BE2C (cell line): ENCODE results near the gene PHF21A.

Experiments
- DNase-seq: peaks from one replicate; pipeline ENCODE4 v3.0.0-alpha.2; 2020
- H3K27me3 ChIP-seq: fragments of 250-450 bp; sonication (Bioruptor Pico); 2 replicates; pipeline ENCODE4 v1.5.1; 2020; ENCODE audit warnings: mild to moderate bottlenecking
- H3K36me3 ChIP-seq: fragments of 250-450 bp; sonication (Bioruptor Pico); 2 replicates; pipeline ENCODE4 v1.5.1; 2020; ENCODE audit warnings: mild to moderate bottlenecking
- H3K4me1 ChIP-seq: fragments of 250-450 bp; sonication (Bioruptor Pico); 2 replicates; pipeline ENCODE4 v1.5.1; 2020
- H3K4me3 ChIP-seq: 2 replicates; pipeline ENCODE4 v1.5.1; 2011; ENCODE audit warnings: low read depth, low read length
- H3K9me3 ChIP-seq: fragments of 250-450 bp; sonication (Bioruptor Pico); 2 replicates; pipeline ENCODE4 v1.5.1; 2020
- CTCF ChIP-seq: IDR thresholded peaks from 2 replicates; pipeline ENCODE4 v1.5.1; 2012; ENCODE audit warnings: mild to moderate bottlenecking, low read depth, low read length

The PHF21A gene

GRCh38 chr11:46066335-46066734, 54.9 kb downstream of the PHF21A start:
- H3K4me1 ChIP-seq: no peaks in the 10 kb centered on the region
- H3K27me3 ChIP-seq: no peaks in the 10 kb centered on the region
- H3K4me3 ChIP-seq: no peak overlapping the region
- no peaks in the 10 kb centered on the region for H3K36me3 ChIP-seq
- TF ChIP-seq CTCF: no peak
- H3K9me3 ChIP-seq: no peaks in the 10 kb centered on the region
- DNase-seq: no peak

DNA sequence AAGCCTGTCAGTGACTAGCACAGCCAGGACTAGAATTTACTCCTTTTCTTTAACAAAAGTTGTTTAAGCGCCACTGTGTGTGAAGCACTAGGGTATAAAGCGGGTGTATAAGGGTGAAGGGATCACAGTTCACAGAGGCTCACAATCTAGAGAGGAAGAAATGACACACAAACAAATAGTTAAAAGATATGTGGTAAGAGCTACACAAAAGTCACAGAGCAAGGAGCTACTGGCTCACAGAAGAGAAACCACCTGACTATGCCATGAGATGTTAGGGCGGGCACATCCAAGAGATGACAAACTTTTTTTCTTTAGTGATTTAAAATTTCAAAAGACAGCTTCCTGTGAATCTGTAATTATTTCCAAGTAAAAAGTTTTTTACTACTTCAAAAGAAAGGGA, 55.6 kb downstream of the PHF21A start:
- no peaks in the 10 kb centered on the region for H3K4me1 ChIP-seq
- no peaks in the 10 kb centered on the region for H3K36me3 ChIP-seq
- no peak for DNase-seq
- H3K4me3 ChIP-seq: no peak overlapping the region
- no peaks in the 10 kb centered on the region for H3K9me3 ChIP-seq
- no peak for TF ChIP-seq CTCF
- H3K27me3 ChIP-seq: no peaks in the 10 kb centered on the region

- DNase-seq: no peak
- no peaks in the 10 kb centered on the region for H3K27me3 ChIP-seq
- H3K4me1 ChIP-seq: no peaks in the 10 kb centered on the region
- TF ChIP-seq CTCF: no peak
- no peaks in the 10 kb centered on the region for H3K9me3 ChIP-seq
- H3K4me3 ChIP-seq: no peak overlapping the region
- H3K36me3 ChIP-seq: no peaks in the 10 kb centered on the region
These were observed 57.0 kb downstream of the PHF21A start for GRCh38 chr11:46064221-46064620.

- no peak for DNase-seq
- Histone ChIP-seq H3K4me1 (no peaks in the 10 kb centered on the region), H3K4me3 (no peak overlapping the region), H3K9me3 (no peaks in the 10 kb centered on the region), H3K36me3 (no peaks in the 10 kb centered on the region), H3K27me3 (no peaks in the 10 kb centered on the region)
- TF ChIP-seq CTCF: no peak
These were observed 58.1 kb downstream of the PHF21A start for GRCh38 chr11:46063138-46063537.

DNA sequence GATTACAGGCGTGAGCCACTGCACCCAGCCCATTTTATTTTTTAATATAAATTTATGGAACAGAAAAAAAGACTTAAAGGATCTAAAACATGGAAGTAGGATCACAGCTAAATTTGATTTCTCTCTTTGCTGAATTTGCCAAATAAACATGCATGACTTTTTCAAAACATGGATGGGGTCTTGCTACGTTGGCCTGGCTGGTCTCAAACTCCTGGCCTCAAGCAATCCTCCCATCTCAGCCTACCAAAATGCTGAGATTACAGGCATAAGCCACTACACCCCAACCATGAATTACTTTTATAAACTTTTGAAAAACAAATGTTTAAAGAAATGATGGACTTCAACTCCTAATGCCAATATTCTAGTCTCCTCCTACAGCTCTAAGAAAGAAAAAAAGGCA, 61.2 kb downstream of the PHF21A start:
- Histone ChIP-seq H3K9me3 (no peaks in the 10 kb centered on the region), H3K4me1 (no peaks in the 10 kb centered on the region), H3K4me3 (no peak overlapping the region), H3K27me3 (no peaks in the 10 kb centered on the region), H3K36me3 (no peaks in the 10 kb centered on the region)
- no peak for DNase-seq
- no peak for TF ChIP-seq CTCF

DNA sequence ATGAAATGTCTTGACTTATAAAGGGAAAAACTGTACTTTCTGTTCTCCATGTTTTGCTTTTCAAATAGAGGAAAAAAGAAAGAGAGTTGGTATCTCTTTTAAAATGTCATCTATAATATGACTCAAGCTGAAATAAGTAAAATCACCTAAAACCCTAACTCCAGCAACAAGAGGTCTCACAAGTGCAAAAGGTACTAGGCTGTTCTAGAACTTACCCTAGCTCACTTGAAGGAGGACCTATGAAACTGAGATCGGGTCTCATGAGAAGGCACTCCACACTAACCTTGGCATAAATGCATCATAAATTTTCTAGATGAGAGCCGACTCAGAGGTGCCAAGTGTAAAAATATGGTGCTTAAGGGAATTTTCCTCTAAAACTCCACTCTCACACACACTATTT, 63.8 kb downstream of the PHF21A start:
- no peak for DNase-seq
- Histone ChIP-seq H3K4me3 (no peak overlapping the region), H3K9me3 (no peaks in the 10 kb centered on the region), H3K4me1 (no peaks in the 10 kb centered on the region; the same call in 1 of the 2 replicates), H3K27me3 (no peaks in the 10 kb centered on the region), H3K36me3 (no peaks in the 10 kb centered on the region)
- no peak for TF ChIP-seq CTCF
